D341Med (cell line): ENCODE measurements around the gene PRMT9.
A peak's percentile ranks its signal among the peaks of the same experiment; 100 is the strongest.

Source experiments
- DNase-seq: peaks from one replicate; pipeline ENCODE4 v3.0.0; 2012; ENCODE audit warnings: low spot score

The PRMT9 gene

GRCh38 chr4:147683717-147684700 is at the start of gene PRMT9:
TSS of gene PRMT9 (minus strand) at chr4:147684163. CDS start at chr4:147683987, 176 bp downstream.
- DNase-seq = peak; percentile 99

GRCh38 chr4:147732518-147733235 is 48.7 kb upstream of the PRMT9 start:
- peak; percentile 80 for DNase-seq

DNA sequence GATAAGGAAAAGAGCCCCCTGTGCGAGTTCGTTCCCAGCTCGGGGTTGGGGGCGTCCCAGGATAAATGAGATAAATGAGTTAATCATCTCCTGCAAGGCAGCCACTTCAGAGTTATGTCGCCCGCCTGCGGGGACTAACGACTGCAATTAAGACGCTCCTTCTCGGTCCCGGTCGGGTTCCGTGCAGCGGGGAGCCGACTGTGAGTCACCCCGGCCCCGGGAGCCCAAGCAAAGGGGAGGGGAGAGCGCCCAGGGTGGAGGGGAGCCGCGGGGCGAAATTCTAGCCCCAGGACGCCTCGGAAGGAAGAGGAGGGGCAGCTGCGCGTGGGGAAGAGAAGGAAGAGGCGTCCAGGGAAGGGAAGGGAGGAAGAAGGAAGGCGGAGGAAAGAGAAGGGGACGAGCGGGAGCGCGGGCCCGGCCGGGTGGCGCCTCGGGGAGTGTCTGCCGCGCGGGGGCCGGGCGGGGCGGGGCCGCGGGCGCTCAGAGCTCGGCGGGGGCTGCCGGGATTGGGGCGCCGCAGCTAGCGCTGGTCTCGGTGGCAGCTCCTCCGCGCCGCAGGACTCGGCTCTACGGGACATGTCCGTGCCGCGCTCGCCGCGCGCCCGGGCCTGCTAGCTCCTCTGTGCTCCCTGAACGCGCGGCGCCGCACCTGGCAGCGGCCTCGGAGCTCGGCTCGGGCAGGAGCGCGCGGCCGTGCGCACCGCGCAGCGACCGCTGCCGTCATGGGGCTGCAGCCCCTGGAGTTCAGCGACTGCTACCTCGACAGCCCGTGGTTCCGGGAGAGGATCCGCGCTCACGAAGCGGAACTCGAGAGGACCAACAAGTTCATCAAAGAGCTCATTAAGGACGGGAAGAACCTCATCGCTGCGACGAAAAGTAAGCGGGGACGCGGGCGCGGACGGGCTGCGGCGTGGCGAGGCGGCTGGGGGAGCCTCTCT is 47.9 kb upstream of the PRMT9 start, which contains the start of gene ARHGAP10:
Gene ARHGAP10, plus strand, starts transcription at position 509 of the 938 bp plus-strand sequence. Its CDS starts 214 bp downstream, at position 723.
- DNase-seq = peak; percentile 88

- DNase-seq = no peak
Observed at GRCh38 chr4:147730333-147730732, 46.4 kb upstream of the PRMT9 start.

GRCh38 chr4:147727476-147728028 is 43.6 kb upstream of the PRMT9 start:
- DNase-seq = no peak

- no peak for DNase-seq
Observed at GRCh38 chr4:147725673-147726072, 41.7 kb upstream of the PRMT9 start.

GRCh38 chr4:147724468-147725201 is 40.7 kb upstream of the PRMT9 start:
- DNase-seq = no peak

GRCh38 chr4:147723326-147723725 is 39.4 kb upstream of the PRMT9 start:
- no peak for DNase-seq

- no peak for DNase-seq
Observed at GRCh38 chr4:147717878-147718277, 33.9 kb upstream of the PRMT9 start.

DNA sequence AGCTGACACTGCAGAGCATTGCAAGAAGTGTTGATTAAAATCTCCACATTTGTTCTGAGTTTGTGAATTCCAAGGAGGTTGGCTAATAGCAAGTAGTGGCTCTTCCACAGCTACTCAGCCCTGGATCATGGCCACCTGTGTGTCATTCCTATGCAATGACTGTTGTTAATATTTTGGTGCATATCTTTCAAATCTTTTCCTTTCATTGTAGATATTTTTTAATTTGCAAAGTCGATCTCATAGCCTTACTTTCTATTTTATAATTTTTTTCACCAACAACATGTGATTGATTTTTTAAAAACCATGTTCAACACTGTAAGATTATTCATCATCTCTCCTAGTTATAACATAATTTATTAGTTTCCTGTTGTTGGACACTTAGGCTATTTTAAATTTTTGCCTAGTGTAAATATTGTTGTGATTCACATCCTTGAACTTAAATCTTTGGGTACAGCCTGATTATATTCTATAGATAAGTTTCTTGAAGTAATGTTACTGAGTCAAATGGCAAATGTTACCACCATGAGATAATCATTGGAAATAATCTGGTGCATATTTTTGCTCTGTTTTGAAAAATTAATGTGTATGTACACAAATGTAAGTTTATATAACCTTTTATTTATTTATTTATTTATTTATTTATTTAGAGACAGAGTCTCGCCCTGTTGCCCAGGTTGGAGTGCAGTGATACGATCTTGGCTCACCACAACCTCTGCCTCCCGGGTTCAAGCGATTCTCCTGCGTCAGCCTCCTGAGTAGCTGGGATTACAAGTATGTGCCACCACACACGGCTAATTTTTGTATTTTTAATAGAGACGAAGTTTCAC is 30.8 kb upstream of the PRMT9 start:
- no peak for DNase-seq

DNA sequence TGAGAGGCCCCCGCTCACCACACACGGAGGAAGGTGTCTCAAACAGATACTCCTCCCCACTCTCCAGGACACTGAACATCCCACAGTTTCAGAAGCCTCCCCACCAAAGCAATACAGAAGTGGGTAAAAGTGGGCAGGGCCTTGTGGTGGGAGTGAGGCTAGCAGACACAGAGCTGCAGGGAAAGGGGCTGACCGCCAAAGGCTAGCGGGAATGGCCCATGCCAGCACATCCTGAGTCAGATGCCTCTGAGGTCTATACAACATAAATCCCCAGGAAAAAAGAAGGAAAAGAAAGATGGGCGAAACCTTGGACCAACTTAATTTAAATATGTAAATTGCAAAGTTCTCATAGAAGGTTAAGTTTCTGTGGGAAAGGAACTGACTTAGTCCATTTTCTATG is 26.0 kb upstream of the PRMT9 start:
- DNase-seq = no peak

- peak; percentile 63 for DNase-seq
Observed at GRCh38 chr4:147707892-147708672, 24.1 kb upstream of the PRMT9 start.

GRCh38 chr4:147704846-147705245 is 20.9 kb upstream of the PRMT9 start:
- DNase-seq = no peak

GRCh38 chr4:147696866-147697265 is 12.9 kb upstream of the PRMT9 start:
- no peak for DNase-seq

DNA sequence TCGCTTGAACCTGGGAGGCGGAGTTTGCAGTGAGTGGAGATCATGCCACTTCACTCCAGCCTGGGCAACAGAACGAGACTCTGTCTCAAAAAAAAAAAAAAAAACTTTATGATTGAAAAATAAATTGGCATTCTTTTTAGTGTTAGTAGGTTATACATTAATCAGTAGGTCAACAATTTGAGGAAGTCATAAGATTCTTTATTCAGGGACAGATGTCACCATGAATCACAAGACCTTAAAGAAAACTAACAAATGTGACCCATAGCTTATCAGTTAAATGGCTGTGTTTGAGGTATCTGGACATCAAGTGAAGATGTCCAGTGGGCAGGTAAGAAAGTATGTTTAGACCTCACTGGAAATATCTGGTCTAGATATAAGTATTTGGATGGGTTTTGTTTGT is 9.3 kb upstream of the PRMT9 start:
- DNase-seq = no peak

DNA sequence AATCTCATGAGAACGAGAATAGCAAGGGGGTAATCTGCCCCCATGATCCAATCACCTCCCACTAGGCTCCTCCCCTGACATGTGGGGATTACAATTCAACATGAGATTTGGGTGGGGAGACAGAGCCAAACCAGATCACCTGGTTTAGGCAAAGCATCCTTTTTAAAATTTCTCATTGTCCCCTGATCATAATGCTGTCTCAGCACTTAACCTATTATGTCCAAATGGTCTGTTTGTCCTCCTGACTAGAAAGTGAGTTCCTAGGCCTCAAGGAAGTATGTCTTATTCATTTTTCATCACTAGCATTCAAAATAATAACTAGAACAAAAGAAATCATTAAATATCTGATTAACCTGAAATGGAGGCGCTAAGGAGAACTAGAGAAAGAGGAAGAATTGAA is 7.9 kb upstream of the PRMT9 start:
- no peak for DNase-seq

DNA sequence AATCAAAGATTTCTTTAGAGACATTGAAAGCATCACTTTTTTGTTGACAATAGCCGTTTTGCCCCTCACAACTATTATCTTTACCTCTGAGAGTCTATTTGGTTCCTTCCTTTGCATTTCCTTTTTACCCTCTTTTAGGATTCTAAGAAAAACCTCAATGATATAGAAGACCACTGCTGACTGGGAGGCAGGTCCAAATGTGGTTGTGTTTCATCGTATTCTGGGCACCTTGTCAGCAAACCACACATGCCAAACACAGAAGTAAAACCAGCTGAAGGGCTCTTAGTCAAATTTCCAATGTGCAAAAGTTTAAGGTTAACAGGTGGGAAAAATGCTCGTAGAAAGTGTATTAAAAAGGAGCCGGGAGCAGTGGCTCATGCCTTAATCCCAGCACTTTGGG is 5.1 kb upstream of the PRMT9 start:
- no peak for DNase-seq

- peak; percentile 41 for DNase-seq
Observed at GRCh38 chr4:147683188-147683591, 773 bp downstream of the PRMT9 start.

- DNase-seq = no peak
Observed at GRCh38 chr4:147682755-147683154, 1.2 kb downstream of the PRMT9 start.
